ENCODE measurements around the gene IPPK. TPM values are rescaled to one million over a fixed set of nuclear protein-coding genes. Genes with fewer than 3 reads are reported as not detected.
"Not testable (repeated sequence)": the region's sequence is repeated elsewhere in the genome, so short reads cannot be mapped to it uniquely, and the experiment has no call there.

The IPPK gene
- total RNA-seq, 1 donor from 2014 or later, result 15.2 TPM

DNA sequence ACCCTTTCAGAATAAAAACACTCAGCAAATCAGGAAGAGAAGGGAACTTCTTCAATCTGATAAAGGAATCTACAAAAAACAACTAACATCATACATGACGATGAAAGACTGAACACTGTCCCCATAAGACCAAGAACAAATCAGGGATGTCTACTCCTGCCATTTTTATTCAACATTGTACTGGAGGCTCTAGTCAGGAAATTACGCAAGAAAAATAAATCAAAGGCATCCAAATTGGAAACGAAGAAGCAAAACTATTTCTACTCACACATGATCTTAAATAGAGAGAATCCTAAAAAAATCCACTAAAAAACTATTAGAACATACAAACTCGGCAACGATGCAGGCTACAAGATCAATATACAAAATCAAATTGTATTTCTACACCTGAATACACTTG is 42.3 kb downstream of the IPPK start:
- H3K4me3 ChIP-seq (ENCODE audit: low read depth, low read length), result no peak overlapping the region
- TF ChIP-seq, protein P1, sequence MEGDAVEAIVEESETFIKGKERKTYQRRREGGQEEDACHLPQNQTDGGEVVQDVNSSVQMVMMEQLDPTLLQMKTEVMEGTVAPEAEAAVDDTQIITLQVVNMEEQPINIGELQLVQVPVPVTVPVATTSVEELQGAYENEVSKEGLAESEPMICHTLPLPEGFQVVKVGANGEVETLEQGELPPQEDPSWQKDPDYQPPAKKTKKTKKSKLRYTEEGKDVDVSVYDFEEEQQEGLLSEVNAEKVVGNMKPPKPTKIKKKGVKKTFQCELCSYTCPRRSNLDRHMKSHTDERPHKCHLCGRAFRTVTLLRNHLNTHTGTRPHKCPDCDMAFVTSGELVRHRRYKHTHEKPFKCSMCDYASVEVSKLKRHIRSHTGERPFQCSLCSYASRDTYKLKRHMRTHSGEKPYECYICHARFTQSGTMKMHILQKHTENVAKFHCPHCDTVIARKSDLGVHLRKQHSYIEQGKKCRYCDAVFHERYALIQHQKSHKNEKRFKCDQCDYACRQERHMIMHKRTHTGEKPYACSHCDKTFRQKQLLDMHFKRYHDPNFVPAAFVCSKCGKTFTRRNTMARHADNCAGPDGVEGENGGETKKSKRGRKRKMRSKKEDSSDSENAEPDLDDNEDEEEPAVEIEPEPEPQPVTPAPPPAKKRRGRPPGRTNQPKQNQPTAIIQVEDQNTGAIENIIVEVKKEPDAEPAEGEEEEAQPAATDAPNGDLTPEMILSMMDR (conservative IDR thresholded peaks at IDR 0.05; ENCODE audit: low read depth, low read length), result no peak
- no peak for DNase-seq (ENCODE audit: low read depth)

DNA sequence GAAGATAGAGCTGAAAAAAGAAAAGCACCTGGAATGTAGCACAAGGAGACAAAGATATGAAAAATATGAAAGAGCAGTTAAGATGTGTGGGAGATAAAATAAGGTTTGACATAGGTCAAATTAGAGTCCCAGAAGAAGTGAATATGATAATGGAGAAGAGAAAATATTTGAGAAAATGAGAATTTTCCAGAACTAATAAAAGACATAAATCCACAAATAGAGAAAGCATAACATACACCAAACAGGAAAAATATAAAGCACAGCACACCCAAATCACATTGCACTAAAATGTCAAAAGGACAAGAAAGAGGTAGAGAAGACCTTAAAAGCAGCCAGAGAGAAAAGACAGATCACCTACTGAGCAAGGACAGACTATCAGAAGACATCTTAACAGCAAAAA is 43.4 kb downstream of the IPPK start:
- TF ChIP-seq, protein P1 (conservative IDR thresholded peaks at IDR 0.05; ENCODE audit: low read depth, low read length), result no peak
- no peak for DNase-seq (ENCODE audit: low read depth)
- no peak overlapping the region for H3K4me3 ChIP-seq (ENCODE audit: low read depth, low read length)

DNA sequence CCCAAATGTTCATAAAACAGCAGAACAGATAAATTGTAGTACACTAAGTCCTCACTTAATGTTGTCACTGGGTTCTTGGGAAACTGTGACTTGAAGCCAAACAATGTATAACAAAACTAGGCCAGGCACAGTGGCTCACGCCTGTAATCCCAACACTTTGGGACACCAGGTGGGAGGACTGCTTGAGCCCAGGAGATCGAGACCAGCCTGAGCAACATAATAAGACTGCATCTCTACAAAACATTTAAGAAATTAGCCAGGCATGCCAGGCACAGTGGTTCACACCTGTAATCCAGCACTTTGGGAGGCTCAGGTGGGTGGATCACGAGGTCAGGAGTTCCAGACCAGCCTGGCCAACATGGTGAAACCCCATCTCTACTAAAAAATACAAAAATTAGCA is 46.0 kb downstream of the IPPK start:
- not testable (repeated sequence) for DNase-seq (ENCODE audit: low read depth); H3K4me3 ChIP-seq (ENCODE audit: low read depth, low read length)

DNA sequence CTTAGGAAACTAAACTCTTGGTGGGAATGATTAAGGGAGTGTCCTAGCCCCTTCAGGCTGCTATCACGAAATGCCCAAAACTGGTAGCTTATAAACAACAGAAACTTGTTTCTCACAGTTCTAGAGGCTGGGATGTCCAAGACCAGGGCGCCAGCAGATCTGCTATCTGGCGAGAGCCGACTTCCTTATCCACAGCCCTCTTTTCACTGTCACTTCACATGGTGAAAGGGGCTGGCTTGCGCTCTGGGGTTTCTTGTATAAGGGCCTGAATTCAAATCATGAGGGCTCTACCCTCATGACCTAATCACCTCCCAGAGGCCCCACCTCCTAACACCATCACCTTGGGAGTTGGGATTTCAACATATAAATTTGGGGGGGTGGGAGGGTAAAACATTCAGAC is 49.1 kb downstream of the IPPK start:
- TF ChIP-seq, protein P1 (conservative IDR thresholded peaks at IDR 0.05; ENCODE audit: low read depth, low read length), result no peak
- no peak overlapping the region for H3K4me3 ChIP-seq (ENCODE audit: low read depth, low read length)
- no peak for DNase-seq (ENCODE audit: low read depth)

DNA sequence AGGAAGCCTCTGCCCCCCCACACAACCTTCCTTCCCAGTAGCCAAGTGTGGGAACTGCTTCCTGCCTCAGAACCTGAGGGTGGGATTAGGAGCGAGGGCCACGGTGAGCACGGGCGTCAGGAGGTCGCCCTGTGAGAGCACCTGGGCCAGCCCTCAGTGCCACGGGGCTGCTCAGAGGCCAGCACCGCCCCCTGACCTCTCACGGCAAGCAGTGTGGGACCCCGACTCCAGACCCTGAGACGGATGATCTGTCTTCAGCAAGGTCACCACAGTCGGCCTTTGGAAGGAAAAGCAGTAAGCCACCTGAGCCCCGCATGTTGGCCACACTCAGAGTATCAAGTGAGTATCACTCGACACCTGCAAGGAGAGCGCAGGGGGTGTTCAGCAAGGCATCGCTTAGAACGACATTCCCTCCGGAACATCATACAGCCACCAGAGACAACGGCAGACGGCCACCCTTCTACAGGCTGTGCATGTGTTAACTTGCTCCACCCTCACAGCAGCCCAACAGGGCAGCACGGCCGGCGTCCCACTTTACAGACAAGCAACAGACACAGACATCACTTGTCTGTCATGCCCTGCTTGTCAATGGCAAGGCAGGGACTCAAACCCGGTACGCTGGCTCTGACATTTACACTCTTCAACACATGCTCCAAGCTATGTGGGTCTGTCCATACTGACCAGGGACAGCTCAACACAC is 50.2 kb downstream of the IPPK start:
- no peak overlapping the region for H3K4me3 ChIP-seq (ENCODE audit: low read depth, low read length)
- TF ChIP-seq, protein P1 (conservative IDR thresholded peaks at IDR 0.05; ENCODE audit: low read depth, low read length), result no peak
- no peak for DNase-seq (ENCODE audit: low read depth)

DNA sequence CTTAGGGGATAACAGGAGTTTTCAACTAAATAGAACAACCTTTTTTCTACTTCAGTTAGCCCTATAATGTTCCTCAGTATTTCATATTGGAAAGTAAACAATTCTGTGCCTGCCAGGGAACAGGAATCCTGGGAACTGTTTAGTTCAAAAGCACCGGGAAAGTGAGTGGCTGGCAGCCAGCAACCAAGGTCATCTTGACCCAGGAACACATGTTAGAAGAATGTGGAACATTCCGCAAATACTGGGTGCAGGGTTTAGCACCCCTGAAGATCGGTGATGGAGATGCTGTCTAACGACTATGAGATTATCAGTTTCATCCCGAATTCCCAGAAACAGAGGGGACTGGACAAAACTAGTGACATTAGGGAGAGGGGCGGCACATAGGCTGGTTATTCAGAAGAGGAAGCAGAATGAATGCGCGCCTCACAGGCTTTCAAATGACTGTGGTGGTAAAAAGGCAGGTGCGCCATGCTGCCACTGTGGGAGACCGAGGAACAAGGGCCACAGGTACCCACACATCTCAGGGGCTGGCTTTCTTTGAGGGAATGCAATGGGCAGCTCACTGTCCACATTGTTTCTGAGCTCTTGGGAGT is 51.2 kb downstream of the IPPK start:
- no peak overlapping the region for H3K4me3 ChIP-seq (ENCODE audit: low read depth, low read length)
- no peak for DNase-seq (ENCODE audit: low read depth)
- TF ChIP-seq, protein P1 (conservative IDR thresholded peaks at IDR 0.05; ENCODE audit: low read depth, low read length), result no peak

DNA sequence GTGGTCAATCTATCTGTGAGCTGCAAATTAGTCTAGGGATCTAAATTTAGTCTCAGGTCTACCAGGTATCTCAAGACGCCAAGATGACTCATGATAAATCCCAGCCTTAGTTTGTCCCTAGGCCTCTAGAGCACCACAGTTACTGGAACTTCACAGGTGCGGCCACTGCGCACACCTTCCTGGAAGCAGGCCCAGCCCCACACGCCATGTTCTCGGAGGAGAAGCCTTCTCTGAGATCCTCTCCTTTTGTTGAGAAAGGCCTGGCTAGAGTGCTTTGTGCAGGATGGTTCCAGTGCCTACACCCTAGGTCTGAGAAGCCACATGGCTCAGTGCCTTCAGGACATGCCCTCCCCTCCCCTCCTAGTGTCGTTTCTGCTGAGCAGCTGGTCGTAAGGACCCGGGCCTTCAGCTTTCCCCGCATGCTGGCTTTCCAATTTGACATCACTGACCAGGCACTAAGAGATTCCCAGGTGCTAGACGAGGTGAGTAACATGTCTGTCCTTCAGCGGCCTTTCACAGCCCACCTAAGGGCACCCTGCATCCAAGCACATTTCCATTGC is 51.9 kb downstream of the IPPK start:
- no peak for DNase-seq (ENCODE audit: low read depth)
- TF ChIP-seq, protein P1 (conservative IDR thresholded peaks at IDR 0.05; ENCODE audit: low read depth, low read length), result no peak
- no peak overlapping the region for H3K4me3 ChIP-seq (ENCODE audit: low read depth, low read length)
